GM19372 (cell line): ENCODE data around the gene CNFN.

Source experiments
- ATAC-seq: cut with Tn5 transposase; IDR thresholded peaks from one replicate; pipeline ENCODE4 v1.9.1; 2021; ENCODE audit warnings: mild to moderate bottlenecking, low read depth, moderate library complexity; ENCODE audit not compliant: unreplicated experiment

Gene CNFN

GRCh38 chr19:42376177-42376555 lies 13.9 kb downstream of the CNFN start:
- no peak for ATAC-seq

DNA sequence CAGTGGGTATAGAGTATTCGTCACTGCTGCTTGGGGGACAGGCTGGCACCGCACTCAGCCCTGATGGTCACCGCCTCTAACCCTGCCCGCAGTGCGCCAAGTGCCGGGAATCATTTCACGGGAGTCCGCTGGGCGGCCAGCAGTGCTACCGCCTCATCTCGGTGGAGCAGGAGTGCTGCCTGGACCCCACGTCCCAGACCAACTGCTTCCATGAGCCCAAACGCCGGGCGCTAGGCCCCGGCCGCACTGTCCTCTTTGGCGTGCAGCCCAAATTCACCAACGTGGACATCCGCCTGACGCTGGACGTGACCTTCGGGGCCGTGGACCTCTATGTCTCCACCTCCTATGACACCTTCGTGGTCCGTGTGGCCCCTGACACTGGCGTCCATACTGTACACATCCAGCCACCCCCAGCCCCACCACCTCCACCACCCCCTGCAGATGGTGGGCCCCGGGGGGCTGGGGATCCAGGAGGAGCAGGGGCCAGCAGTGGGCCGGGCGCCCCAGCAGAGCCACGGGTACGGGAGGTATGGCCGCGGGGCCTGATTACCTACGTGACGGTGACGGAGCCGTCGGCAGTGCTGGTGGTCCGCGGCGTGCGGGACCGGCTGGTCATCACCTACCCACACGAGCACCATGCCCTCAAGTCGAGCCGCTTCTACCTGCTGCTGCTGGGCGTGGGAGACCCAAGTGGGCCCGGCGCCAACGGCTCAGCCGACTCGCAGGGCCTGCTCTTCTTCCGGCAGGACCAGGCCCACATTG lies 14.5 kb downstream of the CNFN start:
- no peak for ATAC-seq

DNA sequence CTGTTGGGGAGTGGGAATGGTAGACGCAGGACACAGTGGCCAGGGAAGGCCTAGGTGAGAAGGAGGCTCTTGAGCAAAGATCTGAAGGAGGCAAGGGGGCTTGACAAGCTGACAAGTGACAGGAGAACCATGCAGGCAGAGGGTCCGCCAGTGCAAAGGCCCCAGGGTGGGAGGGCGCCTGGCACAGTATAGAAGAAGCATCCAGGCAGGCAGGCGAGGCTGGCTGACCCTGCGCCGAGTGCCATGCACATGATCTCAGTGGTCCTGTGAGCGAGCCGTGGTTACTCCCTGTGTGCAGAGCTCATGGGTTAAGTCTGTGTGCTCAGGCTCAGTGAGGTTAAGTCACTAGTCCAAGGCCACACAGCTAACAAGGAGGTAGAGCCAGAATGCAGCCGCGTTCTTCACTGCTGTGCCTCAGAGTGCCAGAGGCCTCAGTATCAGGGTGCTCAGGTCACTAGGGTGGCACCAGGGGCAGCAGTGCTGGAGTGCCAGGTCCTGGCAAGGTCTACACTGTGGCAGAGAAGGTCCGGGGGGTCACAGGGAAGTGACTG lies 15.2 kb downstream of the CNFN start:
- no peak for ATAC-seq

GRCh38 chr19:42370626-42371175 lies 19.4 kb downstream of the CNFN start:
- ATAC-seq: no peak

GRCh38 chr19:42370068-42370520 lies 20.0 kb downstream of the CNFN start:
- no peak for ATAC-seq

GRCh38 chr19:42369433-42370067 lies 20.5 kb downstream of the CNFN start:
- no peak for ATAC-seq

- no peak for ATAC-seq
Measured at GRCh38 chr19:42368765-42369164, 21.3 kb downstream of the CNFN start.

GRCh38 chr19:42368360-42368759 lies 21.7 kb downstream of the CNFN start:
- no peak for ATAC-seq

DNA sequence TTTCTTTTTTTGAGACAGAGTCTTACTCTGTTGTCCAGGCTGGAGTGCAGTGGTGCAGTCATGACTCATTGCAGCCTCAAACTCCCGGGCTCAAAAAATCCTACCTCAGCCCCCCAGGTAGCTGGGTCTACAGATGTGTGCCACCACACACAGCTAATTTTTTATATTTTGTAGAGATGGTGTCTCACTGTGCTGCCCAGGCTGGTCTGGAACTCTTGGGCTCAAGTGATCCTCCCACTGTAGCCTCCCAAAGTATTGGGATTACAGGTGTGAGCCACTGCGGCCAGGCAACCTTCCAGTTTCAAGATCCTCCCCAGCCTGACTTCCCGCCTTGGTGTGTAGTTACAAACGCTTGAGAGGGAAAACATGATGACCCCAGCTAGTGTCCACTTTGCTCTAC lies 22.2 kb downstream of the CNFN start:
- no peak for ATAC-seq

- no peak for ATAC-seq
Measured at GRCh38 chr19:42366673-42367072, 23.4 kb downstream of the CNFN start.

DNA sequence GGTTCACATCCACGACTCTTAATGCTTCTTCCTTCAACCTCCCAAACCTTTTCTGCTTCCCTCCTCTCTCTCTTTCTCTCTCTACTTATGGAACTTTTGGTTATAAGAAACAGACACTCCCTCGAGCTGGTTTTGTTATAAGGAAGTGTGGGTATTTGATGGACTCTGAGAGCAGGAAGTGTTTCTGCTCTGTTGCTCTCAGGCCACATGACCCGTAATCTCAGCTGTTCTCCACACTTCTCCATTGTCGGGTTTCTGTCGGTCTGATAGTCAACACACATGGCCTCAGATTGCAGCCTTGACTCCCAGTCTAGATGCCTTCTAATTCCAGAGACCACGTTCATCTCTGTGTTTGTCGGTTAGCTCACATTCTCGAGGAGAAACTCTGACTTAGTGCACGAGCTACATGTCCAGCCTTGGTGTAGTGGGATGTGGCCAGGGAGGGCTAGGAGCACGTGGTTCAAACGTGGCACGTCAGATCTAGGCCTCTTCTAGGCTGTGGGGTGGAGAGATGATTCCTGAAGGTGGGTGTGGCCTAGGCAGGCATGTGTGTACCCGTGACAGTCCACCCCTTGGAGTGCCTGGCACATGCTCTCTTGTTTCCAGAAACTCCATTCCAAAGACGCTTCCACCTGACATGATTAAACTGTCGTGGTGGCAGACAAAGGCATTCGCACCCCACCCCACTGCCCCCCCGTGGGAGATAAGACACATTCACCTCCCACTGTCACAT lies 26.3 kb downstream of the CNFN start:
- no peak for ATAC-seq

DNA sequence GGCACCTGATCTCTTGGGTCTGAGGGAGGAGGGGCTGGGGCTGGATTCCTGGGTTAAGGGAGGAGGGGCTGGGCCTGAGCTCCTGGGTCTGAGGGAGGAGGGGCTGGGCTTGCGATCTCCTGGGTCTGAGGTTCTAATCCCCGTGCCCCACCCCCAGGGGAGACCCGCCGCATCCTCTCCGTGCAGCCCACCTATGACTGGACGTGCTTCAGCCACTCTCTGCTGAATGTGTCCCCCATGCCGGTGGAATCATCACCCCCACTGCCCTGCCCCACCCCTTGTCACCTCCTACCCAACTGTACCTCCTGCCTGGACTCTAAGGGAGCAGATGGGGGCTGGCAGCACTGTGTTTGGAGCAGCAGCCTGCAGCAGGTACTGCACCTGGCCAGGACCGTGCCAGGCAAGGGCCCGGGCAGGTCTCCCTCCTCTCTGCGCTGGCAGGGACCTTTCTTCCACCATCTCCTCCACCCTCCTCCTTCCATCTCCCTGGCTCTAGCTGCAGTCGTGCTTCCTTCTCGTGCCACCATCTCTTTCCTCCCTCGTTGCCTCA lies 27.1 kb downstream of the CNFN start:
- ATAC-seq: no peak

- ATAC-seq: no peak
Measured at GRCh38 chr19:42362342-42362741, 27.8 kb downstream of the CNFN start.

- ATAC-seq: no peak
Measured at GRCh38 chr19:42361545-42361910, 28.6 kb downstream of the CNFN start.

DNA sequence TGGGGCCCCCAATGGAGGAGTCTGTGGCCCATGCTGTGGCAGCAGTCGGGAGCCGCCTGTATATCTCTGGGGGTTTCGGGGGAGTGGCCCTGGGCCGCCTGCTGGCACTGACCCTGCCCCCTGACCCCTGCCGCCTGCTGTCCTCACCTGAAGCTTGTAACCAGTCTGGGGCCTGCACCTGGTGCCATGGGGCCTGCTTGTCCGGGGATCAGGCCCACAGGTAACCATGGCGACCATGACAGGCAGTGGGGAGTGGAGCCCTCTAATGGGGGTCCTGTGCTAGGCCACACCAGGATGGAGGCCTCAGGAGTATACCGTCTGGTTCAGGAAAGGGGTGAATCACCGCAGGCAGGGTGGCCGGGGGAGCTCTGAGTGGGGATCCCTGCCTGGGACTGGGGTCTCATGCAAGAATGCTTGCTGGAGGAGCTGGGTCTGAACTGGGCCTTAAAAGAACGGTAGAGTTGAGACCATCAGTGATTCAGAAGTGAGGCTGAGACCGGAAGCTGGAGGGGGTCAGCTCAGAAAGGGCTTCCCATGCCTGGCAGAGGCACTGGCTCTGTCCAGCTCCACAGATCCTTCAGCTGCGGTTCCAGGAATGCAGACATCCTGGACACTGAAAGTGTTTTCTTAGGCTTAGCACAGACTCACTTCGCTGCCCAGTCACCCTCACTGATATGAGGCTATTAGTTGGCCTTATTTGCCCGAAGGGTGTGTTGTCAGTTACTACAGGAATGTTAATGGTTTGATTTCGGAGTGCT lies 29.1 kb downstream of the CNFN start:
- no peak for ATAC-seq

DNA sequence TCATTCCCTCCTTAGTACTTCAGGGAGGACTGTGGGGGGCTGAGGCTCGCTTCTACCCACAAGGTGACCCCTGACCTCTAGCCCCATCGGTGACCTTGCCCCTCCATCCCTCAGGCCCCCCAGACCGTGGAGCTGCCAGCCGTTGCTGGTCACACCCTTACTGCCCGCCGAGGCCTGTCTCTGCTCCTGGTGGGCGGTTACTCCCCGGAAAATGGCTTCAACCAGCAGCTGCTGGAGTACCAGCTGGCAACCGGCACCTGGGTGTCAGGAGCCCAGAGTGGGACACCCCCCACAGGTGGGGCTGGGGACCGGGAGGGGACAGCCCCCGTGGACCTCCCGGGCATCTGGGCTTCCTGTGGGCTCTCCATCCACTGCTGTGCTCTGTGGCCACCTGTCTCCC lies 32.8 kb downstream of the CNFN start:
- no peak for ATAC-seq

- ATAC-seq: no peak
Measured at GRCh38 chr19:42356686-42357085, 33.4 kb downstream of the CNFN start.

DNA sequence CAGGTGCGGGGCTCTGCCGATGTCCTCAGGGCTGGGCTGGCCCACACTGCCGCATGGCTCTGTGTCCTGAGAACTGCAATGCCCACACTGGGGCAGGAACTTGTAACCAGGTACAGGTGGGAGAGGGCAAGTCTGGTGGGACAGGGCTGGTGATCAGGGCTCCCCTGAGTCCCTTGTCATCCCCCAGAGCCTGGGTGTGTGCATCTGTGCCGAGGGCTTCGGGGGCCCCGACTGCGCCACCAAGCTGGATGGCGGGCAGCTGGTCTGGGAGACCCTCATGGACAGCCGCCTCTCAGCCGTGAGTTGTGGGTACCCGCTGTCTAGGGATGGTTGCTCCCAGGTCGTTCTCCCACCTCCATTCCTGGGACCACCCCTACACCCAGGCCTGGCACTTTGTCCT lies 34.2 kb downstream of the CNFN start:
- no peak for ATAC-seq

DNA sequence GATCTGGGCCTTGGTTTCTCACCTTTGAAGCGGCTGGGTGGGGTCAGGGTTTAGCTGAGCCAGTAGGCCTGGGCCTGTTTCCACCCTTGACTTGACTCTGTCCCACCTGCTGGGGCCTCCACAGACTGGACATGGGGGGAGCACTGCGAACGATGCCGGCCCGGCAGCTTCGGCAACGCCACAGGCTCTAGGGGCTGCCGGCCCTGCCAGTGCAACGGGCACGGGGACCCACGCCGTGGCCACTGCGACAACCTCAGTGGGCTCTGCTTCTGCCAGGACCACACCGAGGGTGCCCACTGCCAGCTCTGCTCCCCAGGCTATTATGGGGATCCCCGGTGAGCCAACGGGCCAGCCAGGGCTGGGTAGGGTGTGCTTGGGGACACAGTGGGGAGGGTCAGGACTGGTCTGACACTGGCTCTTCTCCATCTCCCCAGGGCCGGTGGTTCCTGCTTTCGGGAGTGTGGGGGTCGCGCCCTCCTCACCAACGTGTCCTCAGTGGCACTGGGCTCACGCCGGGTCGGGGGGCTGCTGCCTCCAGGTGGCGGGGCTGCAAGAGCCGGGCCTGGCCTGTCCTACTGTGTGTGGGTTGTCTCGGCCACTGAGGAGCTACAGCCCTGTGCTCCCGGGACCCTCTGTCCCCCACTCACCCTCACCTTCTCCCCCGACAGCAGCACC lies 36.6 kb downstream of the CNFN start:
- no peak for ATAC-seq
